GM19351 (cell line): ENCODE measurements around the gene NPLOC4.

Source experiments
- ATAC-seq: cut with Tn5 transposase; IDR thresholded peaks from one replicate; pipeline ENCODE4 v1.9.1; 2021; ENCODE audit warnings: mild to moderate bottlenecking, moderate library complexity; ENCODE audit not compliant: unreplicated experiment

The NPLOC4 gene

DNA sequence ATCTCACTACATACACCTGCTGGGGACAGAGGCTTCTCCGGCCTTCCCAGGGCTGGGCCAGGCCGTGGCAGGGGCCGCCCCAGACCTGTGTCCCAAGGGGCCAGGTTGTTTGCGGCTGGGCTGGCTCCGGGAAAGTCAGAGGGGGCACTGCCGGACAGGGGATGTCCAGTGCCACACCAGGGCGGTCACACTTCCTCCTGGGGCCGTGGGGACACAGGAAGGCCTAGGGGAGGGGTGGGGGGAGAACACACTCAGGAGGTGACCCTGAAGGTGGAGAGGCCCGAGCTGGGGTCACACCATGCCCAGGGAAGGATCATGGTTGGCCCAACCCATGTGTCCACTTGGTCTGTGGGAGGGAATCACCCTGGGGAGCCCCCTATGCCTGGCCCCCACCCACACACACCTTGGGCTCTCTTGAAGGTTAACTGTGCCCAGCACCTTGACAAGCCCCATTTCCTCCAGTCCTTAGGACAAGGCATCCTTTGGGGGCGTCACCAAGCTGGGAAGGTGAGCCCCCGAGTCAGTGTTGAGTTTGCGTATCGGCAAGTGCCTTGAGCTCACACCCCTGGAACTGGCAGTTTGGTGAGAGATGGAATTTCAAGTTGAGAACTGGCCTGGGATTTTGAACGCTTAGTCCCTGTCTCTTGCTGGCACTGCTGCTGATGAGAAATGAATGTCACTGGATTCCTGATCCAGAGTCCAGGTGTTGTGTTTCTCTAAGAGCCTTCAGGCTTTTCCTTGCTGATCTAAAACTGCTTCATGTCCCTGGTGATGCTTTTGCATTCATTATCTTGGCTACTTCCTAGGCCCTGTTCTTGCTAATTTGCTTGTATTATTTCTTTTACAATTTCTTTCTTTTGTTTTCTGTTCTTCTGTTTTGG, 116.7 kb downstream of the NPLOC4 start:
- ATAC-seq, result no peak

GRCh38 chr17:81519284-81520020, 117.5 kb downstream of the NPLOC4 start:
- no peak for ATAC-seq

- no peak for ATAC-seq
Measured at GRCh38 chr17:81518785-81519283, 118.1 kb downstream of the NPLOC4 start.

GRCh38 chr17:81518113-81518784, 118.7 kb downstream of the NPLOC4 start:
- ATAC-seq, result no peak

GRCh38 chr17:81517339-81518112, 119.4 kb downstream of the NPLOC4 start:
- peak; percentile 33 for ATAC-seq

GRCh38 chr17:81517009-81517338, 119.9 kb downstream of the NPLOC4 start:
- no peak for ATAC-seq

GRCh38 chr17:81516439-81516838, 120.5 kb downstream of the NPLOC4 start:
- ATAC-seq, result no peak

- ATAC-seq, result no peak
Measured at GRCh38 chr17:81515530-81516041, 121.3 kb downstream of the NPLOC4 start.

DNA sequence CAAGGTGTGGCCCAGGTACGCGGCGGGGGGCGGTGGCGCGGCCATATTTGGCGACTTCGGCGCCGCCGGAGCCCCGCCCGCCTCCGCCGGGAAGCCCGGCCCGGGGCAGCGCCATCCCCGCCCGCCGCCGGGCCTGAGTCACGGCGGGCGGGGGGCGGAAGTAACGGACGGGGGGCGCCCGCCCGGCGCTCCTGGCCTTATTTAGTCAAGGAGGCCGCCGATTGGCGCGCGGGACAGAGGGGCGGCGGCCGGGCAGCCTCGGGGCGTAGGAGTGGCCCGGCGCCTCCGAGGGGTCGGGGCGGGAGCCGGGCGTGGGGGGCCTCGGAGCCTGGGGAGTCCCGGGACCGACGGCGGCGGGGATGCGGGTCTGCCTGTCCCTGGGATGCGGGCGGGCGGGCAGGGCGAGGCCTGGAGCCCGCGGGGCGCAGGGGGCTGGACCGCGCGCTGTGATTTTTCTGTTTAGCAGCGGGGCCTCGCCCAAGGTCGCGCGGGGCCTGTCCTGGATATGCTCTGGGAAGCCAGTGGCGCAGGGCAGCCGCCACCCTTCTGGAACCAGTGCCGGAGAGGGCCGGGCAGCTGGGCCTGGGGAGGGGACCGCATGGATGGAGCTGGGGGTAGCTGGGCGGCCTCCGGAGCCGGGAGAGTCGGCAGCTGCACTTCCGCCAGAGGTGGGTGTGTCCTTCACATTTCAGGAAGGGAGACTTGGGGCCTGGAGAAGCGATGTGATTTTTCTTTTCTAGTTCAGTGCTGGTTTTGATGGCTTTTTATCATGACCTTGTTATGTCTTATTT, 122.0 kb downstream of the NPLOC4 start:
- ATAC-seq, result no peak

DNA sequence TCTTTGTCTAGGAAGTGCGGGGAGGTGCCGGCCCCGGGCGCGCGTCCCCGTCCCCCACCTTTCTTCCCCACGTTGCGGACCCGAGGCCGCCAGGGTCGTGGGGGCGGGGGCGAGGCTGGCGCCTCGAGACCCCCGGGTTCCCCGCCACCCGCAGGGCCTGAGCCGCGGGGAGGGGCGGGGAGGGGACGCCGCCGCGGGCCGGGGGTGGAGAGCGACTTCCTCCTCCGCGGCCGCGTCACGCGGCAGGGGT, 122.5 kb downstream of the NPLOC4 start:
- ATAC-seq, result no peak

DNA sequence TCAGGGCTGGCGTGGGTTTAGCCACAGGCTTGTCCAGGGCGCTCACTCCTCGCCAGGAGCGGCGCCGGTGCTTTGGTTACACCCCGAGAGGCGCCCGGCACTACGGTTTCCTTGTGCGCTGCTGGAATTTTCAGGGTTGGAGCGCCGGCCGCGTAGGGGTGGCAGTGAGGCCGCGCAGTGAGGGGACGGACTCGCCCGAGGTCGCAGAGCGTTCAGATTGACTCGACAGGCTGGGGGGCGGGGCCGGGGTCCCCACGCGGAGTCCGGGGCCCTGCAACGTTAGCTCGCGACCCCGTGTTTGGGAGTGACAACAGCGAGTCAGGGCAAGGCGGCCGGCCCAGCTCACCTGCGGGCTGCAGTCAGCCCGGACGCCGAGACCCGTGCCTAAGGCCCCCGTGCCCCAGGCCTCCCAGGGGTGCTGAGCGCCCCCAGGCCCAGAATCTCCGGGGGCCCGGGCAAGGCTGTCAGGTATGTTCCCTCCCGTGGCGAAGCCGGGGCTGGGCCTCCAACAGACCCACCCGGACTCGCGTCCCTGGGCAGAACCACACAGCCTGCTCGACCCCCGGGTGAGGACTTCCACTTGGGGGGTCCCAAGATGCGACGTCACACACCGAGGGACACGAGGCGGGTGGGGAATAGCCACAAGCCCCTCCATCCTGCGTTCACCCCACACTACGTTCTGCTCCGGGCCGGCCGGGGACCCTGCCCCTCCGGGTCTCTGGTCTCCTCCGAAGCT, 123.0 kb downstream of the NPLOC4 start:
- ATAC-seq, result no peak

DNA sequence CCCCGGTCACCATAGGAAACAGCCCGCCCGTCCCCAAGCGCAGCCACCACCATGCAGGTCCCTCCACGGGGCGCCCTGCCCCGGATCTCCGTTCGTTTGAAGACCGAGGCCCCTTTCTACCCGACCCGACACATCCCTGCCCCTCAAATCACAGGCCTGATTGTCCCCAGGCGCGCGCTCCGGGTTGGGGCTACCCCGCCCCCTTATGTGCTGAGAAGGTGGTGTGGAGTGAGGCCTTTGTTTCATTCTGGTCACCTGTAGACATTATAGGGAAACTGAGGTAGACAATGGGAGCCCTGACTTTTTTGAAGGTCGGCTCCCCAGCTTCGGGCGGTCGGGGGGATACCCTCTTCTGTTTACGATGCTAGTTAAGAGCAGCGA, 123.5 kb downstream of the NPLOC4 start:
- peak; percentile 3 for ATAC-seq

GRCh38 chr17:81512562-81513371, 124.1 kb downstream of the NPLOC4 start, which contains the start of gene ACTG1:
Gene ACTG1 (minus strand): TSS chr17:81512799. CDS start chr17:81512354, 445 bp downstream.
- ATAC-seq, result peak; percentile 37

DNA sequence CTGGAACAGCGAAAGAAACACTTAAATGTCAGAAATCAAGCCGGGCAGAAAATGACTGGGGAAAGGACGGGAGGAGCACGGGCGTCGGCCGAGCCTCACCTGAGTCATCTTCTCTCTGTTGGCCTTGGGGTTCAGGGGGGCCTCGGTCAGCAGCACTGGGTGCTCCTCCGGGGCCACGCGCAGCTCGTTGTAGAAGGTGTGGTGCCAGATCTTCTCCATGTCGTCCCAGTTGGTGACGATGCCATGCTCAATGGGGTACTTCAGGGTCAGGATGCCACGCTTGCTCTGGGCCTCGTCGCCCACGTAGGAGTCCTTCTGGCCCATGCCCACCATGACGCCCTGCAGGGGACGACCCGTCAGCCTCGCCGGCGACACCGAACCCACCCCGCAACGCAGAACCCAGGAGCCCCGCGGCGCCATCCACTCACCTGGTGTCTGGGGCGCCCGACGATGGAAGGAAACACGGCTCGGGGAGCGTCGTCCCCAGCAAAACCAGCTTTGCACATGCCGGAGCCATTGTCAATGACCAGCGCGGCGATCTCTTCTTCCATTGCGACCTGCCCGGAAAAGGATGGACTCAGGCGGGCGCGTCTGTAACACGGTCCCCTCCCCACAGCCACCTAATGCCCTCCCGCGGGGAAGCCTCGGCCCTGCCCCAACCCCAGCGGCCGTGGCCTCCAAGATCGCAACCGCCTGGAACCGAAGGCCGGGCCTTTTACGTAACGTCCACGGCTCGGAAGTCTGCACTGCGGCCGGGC, 124.9 kb downstream of the NPLOC4 start:
- ATAC-seq, result no peak

DNA sequence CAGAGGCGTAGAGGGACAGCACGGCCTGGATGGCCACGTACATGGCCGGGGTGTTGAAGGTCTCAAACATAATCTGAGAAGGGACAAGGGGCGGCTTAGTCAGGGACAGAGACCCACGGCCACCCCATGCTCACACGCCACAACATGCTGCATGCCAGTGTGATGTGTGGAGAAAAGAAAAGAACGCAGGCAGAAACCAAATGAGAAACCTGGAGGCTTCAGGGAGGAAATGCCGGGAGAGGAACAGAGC, 125.4 kb downstream of the NPLOC4 start:
- ATAC-seq, result no peak

GRCh38 chr17:81510785-81511553, 125.9 kb downstream of the NPLOC4 start:
- ATAC-seq, result no peak
